Left lung (tissue), 10 donors: ENCODE data around the gene DHDH. TPM values are rescaled to one million over a fixed set of nuclear protein-coding genes. Genes with fewer than 3 reads are reported as not detected.

ENCODE experiments used
- ATAC-seq: fragments of 200-7000 bp; cut with Tn5 transposase; one replicate; pipeline ENCODE4 v1.9.1; 2020; ENCODE audit warnings: moderate library complexity
- DNase-seq, 4 donors: peaks; one replicate each; pipeline ENCODE4 v3.0.0-alpha.2; 2013 to 2020
- H3K27ac ChIP-seq, 2 donors: fragments of 200-600 bp; sonication (generic) in 1 of 2; one replicate each; pipeline versions ENCODE4 v1.5.0 to v1.8.0; 2020 to 2021
- H3K27me3 ChIP-seq, 2 donors: fragments of 200-600 bp; sonication (generic) in 1 of 2; one replicate each; pipeline versions ENCODE4 v1.5.0 to v1.8.0; 2020 to 2021
- H3K36me3 ChIP-seq, 2 donors: fragments of 200-600 bp; sonication (generic) in 1 of 2; one replicate each; pipeline versions ENCODE4 v1.5.0 to v1.8.0; 2020 to 2021
- H3K4me1 ChIP-seq, 2 donors: fragments of 200-600 bp; one replicate each; pipeline ENCODE4 v1.8.0; 2021
- H3K4me3 ChIP-seq, 2 donors: fragments of 200-600 bp; sonication (generic) in 1 of 2; one replicate each; pipeline versions ENCODE4 v1.5.0 to v1.8.0; 2020 to 2021; ENCODE audit warnings: mild to moderate bottlenecking in 1 of 2
- H3K9me3 ChIP-seq, 2 donors: fragments of 200-600 bp; sonication (generic) in 1 of 2; one replicate each; pipeline versions ENCODE4 v1.5.0 to v1.8.0; 2020 to 2021
- intact Hi-C, 2 donors: fragments of 100-400 bp; cut with DNase I; formaldehyde crosslinking; loops; one replicate each; pipeline versions ENCODE4 v1.11.2 to v1.14.2; 2022
- polyA plus RNA-seq, 6 donors: library from polyadenylated mRNA; unstranded; fragments of 120-200 nt; gene quantifications; one replicate each; pipeline ENCODE4 v1.2.1, GENCODE V29; 2013; ENCODE audit not compliant: insufficient read length in 6 of 6
- total RNA-seq, 2 donors: library from RNA; stranded (reverse); fragmentation: NEBNext Ultra II Directional; extraction: Animal tissue kit (Norgen Biotek cat#: 25700); gene quantifications; one replicate each; pipeline ENCODE4 v1.2.1, GENCODE V29; 2021
- TF ChIP-seq, protein P1 (sequence below), 2 donors: fragments of 200-600 bp; sonication (generic) in 1 of 2; IDR thresholded peaks; one replicate each; pipeline versions ENCODE4 v1.5.0 to v1.8.0; 2021; ENCODE audit warnings: antibody characterized with exemption in 2 of 2
- donor health status: DM: no; HTN: yes; CAD: no.
- donor health status: DM: no; HTN: no; CAD: no.

Gene DHDH
- total and polyA plus RNA-seq, 8 donors, result 0.86 to 4.1 (median 2.2) TPM

- ATAC-seq, result no peak
- Histone ChIP-seq H3K4me3 (no peak overlapping the region), H3K9me3 (no peaks in the 10 kb centered on the region), H3K36me3 (peaks cover 0 to 83% of the 10 kb centered on the region in 2 donors), H3K27me3 (no peaks in the 10 kb centered on the region), H3K27ac (no peak overlapping the region), H3K4me1 (peaks cover 9 to 25% of the 10 kb centered on the region in 2 donors)
- intact Hi-C loops, result no loop called here
- no peak for DNase-seq
- TF ChIP-seq, protein P1, sequence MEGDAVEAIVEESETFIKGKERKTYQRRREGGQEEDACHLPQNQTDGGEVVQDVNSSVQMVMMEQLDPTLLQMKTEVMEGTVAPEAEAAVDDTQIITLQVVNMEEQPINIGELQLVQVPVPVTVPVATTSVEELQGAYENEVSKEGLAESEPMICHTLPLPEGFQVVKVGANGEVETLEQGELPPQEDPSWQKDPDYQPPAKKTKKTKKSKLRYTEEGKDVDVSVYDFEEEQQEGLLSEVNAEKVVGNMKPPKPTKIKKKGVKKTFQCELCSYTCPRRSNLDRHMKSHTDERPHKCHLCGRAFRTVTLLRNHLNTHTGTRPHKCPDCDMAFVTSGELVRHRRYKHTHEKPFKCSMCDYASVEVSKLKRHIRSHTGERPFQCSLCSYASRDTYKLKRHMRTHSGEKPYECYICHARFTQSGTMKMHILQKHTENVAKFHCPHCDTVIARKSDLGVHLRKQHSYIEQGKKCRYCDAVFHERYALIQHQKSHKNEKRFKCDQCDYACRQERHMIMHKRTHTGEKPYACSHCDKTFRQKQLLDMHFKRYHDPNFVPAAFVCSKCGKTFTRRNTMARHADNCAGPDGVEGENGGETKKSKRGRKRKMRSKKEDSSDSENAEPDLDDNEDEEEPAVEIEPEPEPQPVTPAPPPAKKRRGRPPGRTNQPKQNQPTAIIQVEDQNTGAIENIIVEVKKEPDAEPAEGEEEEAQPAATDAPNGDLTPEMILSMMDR (IDR thresholded peaks at IDR 0.05), result no peak
These were observed 53.8 kb downstream of the DHDH start for GRCh38 chr19:48987323-48987722.

GRCh38 chr19:48988286-48988685 lies 54.8 kb downstream of the DHDH start:
- Histone ChIP-seq H3K27ac (no peak overlapping the region), H3K36me3 (peaks cover 0 to 74% of the 10 kb centered on the region in 2 donors), H3K27me3 (no peaks in the 10 kb centered on the region), H3K9me3 (no peaks in the 10 kb centered on the region), H3K4me1 (peaks cover 9 to 30% of the 10 kb centered on the region in 2 donors), H3K4me3 (no peak overlapping the region)
- intact Hi-C loops, result no loop called here
- TF ChIP-seq, protein P1 (IDR thresholded peaks at IDR 0.05), result no peak
- no peak for ATAC-seq
- DNase-seq, result no peak

GRCh38 chr19:48988860-48989259 lies 55.4 kb downstream of the DHDH start:
- DNase-seq, result no peak
- TF ChIP-seq, protein P1 (IDR thresholded peaks at IDR 0.05), result no peak
- ATAC-seq, result no peak
- Histone ChIP-seq H3K27ac (no peak overlapping the region), H3K4me1 (peaks cover 9 to 30% of the 10 kb centered on the region in 2 donors), H3K27me3 (no peaks in the 10 kb centered on the region), H3K4me3 (no peak overlapping the region), H3K9me3 (no peaks in the 10 kb centered on the region), H3K36me3 (peaks cover 0 to 68% of the 10 kb centered on the region in 2 donors)
- intact Hi-C loops, result no loop called here

- TF ChIP-seq, protein P1 (IDR thresholded peaks at IDR 0.05), result no peak
- Histone ChIP-seq H3K27ac (no peak overlapping the region), H3K4me3 (no peak overlapping the region), H3K4me1 (peaks cover 16 to 38% of the 10 kb centered on the region in 2 donors), H3K36me3 (peaks cover 0 to 59% of the 10 kb centered on the region in 2 donors), H3K27me3 (no peaks in the 10 kb centered on the region), H3K9me3 (no peaks in the 10 kb centered on the region)
- DNase-seq (no peak), ATAC-seq (no peak)
- intact Hi-C loops, result no loop called here
These were observed 56.3 kb downstream of the DHDH start for GRCh38 chr19:48989701-48990291.

- H3K9me3 ChIP-seq, result no peaks in the 10 kb centered on the region
- TF ChIP-seq, protein P1 (IDR thresholded peaks at IDR 0.05), result no peak
- peaks cover 0 to 53% of the 10 kb centered on the region in 2 donors for H3K36me3 ChIP-seq
- no peaks in the 10 kb centered on the region for H3K27me3 ChIP-seq
- H3K4me1 ChIP-seq, result peaks cover 18 to 43% of the 10 kb centered on the region in 2 donors
- no peak for ATAC-seq
- H3K4me3 ChIP-seq, result no peak overlapping the region
- intact Hi-C loops, result no loop called here
- H3K27ac ChIP-seq, result no peak overlapping the region
- DNase-seq, result no peak
These were observed 56.9 kb downstream of the DHDH start for GRCh38 chr19:48990400-48990799.
